GM19395 (cell line): ENCODE measurements around the gene OR9Q1.

Experiments used
- ATAC-seq: cut with Tn5 transposase; IDR thresholded peaks from one replicate; pipeline ENCODE4 v1.9.1; 2021; ENCODE audit warnings: mild to moderate bottlenecking, moderate library complexity; ENCODE audit not compliant: unreplicated experiment

OR9Q1 gene

DNA sequence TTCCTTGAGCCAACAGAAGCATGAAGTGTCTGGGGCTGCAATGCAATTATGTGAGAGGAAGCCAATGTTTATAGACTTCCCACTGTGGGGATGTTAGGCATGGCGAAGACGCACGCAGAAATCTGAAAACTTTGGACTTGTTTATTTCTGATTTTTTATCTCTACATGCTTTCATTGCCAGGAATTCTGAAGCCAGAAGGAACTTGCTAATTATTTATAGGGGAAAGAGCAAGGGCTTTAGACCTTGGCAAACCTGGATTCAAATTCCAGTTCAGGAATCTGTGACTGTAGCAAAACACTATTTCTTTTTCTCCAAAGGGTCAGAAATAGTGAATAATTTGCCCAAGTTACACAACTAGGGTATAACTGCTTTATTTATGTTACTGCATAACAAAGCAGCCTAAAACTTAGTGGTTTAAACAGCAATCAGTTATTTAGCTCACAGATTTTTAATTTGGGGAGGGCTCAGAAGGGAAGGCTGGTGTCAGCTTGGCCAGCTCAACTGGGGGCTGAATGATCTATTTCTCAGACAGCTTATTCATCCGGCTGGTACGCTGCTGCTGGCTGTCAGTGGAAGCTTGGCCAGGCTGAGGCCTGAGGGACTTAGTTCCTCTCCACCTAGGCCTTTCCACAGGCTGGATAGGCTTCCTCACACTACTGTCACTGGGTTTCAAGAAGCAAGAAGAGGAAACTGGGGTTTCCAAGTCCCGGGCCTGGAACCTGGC lies 5.2 kb downstream of the OR9Q1 start:
- no peak for ATAC-seq

DNA sequence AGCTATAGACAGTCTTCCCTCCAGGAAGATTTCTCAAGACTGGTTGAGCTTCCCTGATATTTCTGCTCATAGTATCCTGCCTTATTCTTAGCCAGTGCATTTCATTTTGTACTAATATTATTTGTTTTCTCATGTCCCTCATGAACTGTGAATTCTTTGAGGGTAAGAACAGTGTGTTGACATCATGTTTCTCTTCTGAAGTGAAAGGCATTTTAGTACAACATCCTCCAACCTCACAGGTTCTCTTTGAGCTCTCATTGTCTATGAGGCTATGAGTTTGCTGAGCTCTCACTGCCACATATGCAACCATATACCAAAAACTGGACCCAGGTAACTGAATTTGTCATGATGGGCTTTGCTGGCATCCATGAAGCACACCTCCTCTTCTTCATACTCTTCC lies 7.0 kb downstream of the OR9Q1 start, which contains the start of gene OR6Q1:
Gene OR6Q1 (plus strand): TSS at position 301 of the 400 bp plus-strand sequence. CDS start 0 bp downstream, at position 301.
- ATAC-seq: no peak

DNA sequence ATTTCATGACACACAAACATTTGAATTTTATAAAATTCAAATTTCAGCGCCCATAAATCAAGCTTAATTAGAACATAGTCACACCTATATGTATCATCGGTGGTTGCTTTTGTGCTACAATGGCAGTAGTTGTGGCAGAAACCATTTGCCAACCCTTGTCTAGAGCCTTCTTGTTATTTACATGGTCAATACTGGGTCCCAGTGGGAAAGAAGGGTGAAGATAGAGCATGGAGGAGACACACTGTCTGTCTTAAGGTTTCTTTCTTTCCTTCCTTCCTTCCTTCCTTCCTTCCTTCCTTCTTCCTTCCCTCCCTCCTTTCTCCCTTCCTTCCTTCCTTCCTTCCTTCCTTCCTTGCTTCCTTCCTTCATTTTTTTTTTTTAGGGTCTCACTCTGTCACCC lies 10.8 kb downstream of the OR9Q1 start:
- ATAC-seq: no peak

DNA sequence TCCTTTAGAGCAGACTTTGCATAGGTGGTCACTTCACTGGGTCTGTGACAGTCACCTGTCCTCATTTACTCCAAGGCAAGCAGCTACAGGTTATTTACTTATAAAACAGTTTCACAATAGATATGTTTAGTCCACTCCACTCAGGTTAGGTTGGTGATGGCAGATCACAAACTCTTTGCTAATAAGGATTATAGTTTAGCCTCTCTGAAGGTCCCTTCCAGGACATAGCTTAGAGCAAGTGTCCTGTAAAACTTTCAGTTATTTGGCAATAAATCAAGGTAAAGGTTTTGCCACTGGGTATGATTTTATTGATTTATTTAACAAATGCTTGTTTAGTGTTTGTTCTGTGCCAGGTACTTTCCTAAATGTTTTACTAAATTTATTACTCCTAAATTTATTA lies 15.9 kb downstream of the OR9Q1 start:
- ATAC-seq: no peak

DNA sequence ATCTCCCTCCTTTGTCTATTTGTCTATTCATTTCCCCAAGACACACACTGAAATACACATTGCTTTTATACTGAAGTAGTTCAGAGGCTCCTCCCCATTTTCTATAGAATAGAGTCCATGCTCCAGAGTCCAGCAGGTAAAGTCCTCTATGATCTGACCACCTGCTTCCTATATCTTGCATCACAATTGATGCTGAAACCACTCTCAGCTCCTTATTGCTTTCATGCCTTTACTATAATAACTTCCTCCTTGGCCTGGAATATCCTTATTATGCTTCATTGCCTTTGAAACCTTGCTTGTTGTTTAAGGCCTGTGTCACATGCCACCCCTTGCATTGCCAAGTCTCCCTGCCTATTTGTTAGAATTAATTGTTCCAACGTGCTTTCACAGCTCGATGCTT lies 19.7 kb downstream of the OR9Q1 start:
- ATAC-seq: no peak

DNA sequence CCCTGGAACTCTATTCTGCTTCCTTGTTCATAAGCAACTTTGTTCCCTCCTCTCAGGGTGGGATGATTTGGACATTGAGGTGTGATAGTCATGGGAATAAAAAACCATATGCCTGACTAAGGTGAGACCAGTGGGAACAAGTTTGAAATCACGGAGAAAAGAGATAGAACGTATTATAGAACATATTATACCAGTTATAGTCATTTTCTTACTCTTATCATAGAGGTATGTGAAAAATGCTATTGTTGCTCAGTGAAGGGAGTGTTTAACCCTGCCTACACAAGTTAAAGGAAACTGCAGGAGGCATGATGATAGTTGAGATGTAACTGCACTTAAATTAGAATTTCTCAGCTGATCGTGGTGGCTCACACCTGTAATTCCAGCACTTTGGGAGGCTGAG lies 22.6 kb downstream of the OR9Q1 start:
- no peak for ATAC-seq

DNA sequence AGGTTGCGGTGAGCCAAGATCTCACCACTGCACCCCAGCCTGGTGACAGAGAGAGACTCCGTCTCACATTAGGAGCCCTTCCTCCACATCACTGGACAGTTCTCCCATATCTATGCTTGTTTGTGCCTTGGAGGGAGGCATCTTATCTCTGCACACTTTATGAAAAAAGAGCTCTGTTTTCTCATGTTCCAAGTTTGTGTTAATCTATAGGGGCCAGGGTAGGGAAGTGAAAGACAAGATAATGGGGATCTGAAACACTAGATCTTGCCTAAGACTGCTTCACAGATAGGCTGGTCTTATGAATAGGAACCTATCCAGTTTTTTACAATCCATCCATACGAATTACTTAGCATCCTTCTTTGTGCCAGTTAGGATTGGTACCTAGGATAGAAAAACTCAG lies 24.1 kb downstream of the OR9Q1 start:
- ATAC-seq: no peak

DNA sequence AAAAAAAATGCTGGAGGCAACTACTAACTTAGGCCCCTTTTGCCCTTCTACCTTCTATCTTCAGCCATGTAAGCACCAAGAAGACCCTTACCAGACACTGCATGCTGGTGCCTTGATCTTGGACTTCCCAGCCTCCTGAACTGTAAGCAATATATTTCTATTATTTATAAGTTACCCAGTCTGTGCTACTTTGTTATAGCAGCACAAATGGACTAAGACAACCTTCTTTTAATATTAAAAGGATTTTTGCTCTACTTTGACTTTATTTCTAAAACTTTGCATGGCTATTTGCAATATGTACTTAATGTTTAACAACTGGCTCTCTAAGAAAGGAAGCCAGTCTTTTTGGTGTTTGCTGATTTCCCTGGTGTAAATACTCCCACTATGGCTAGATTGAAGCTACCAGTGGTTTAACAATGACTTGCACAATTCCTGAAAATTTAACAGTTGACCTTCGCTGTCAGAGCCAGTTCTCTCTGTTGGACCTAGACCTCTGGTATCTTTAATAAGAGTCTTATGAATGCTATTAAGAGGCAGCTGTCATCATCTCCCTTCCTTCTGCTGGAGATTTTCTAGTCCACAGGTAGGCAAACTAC lies 32.2 kb downstream of the OR9Q1 start:
- ATAC-seq: no peak

DNA sequence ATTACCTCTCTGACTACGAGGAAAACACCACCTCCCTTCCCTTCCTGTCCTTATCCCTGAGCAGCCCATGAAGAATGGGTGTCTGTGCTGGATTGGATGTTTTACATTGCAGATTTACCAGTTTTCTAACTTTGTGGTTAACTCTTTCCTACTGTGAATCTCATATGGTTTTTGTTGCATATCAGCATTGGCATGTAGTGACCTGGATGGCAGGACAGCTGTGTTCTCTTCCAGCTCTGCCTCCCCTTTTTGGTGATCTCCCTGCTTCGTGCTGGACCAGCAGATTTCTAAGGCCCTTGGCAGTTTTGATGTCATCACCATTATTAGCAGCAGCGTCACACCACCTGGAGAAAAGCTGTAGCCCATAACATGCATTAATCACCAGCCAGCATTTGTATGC lies 33.8 kb downstream of the OR9Q1 start:
- ATAC-seq: no peak

DNA sequence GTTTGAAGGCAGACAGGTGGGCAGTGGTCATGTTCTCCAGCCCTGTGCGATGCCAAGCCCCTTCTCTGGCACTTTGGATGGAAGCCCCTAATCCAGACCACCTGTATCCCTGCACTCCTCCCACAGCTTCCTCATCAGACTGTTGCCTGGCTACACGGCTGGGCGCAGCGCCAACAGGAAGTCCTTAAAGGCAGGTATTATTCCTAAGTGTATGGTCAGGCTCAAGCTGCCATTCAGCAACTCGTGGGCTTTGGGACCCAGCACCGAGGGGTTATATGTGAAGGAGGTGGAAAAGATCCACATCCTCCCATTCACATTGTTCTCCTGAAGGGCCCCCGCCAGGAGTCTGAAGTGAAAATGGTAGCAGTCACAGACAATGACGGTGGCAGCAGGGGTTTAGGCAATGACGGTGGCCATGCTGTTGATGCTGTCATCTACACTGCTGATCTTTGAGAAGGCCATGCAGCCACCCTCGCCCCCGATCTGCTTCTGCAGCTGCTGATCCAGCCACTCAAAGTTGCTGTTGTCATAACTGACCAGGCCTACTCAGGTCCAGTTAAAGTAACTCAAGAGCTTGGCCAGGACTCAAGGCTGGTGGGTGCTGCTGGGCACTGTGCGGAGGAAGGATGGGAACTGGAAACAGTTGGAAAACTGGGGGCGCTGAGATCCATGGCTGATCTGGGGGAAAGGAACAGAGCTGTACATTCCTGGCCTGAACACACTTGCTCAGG lies 34.8 kb downstream of the OR9Q1 start:
- no peak for ATAC-seq

DNA sequence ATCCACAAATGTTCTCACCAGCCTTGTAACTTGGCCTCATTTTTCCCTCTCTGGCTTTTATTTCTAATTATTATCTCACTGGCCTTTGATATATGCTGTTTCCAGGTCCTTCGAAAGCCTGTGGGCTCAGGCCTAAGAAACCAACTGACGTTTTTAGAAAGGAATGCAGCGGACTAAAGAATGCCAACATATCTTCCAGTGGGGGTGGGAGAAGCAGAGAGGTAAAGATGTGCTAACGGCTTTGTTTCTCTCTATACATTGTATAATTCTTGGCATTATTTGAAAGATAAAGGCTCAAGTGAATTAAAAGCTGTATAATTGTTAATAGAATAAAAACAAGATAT lies 35.3 kb downstream of the OR9Q1 start:
- ATAC-seq: no peak

DNA sequence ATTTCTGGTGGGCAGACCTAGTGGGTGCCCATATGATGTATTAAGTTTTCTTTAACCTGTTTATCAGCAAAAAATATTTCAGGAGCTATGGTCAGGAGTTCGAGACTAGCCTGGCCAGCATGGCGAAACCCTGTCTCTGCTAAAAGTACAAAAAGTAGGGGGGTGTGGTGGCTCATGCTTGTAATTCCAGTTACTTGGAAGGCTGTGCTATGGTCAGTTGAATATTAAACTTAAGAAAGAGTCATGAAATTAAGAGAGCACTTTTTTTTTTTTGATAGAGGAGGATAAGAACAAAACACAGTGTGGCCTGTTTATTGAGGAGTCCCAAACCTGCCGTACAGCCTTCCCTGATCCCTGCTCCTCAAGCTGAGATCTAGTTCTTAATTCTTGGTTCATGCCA lies 36.9 kb downstream of the OR9Q1 start:
- ATAC-seq: no peak

DNA sequence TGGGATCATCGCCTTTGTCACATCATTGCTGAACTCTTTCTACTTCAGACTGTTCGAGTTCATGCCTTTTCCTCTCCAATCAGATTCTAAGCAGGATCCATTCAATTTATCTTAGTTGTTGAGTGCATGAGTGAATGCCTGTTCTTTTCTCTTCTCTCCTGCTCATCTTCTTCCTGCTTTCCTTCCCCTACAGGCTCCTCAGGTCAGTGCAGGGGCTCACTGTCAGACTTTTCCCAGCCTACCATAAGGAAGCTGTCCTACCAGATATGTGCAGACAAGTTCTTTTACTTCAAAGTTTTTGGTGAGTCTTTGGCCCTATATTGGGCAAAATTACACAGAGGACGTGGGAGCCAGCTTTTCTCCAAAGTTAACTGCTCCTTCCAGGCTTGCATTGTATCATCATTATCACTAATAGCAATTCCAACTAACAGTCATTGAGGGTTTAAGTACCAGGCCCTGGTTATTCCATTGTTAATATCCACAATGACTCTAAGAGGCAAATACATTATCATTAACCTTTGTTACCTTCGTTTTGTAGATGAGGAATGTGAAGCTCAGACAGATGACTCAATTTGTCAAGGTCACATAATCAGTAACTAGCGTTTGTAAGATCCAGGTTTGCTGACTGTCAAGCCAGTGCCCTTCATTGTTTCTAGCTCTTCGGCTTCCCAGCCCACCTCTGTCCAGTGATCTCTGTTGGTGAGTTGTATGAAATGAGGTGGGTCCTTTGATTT lies 37.4 kb downstream of the OR9Q1 start:
- no peak for ATAC-seq

DNA sequence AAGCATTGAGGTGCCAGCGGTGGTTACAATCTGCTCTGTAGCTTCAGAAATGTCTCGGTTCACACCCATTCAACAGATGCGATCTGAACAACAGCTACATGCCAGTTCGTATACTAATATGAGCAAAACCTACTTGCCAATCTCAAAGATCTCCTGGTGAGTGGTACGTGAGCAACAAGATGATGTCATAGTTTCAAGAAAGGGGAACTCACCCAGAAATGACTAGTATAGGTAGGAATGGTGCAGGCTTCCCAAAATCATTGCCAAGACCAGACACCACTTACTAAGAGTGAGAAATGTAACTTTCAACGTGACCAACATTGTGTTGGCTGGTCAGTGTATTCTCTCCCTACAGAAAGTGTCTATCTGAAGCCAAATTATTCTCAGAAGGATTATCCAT lies 38.1 kb downstream of the OR9Q1 start:
- no peak for ATAC-seq

DNA sequence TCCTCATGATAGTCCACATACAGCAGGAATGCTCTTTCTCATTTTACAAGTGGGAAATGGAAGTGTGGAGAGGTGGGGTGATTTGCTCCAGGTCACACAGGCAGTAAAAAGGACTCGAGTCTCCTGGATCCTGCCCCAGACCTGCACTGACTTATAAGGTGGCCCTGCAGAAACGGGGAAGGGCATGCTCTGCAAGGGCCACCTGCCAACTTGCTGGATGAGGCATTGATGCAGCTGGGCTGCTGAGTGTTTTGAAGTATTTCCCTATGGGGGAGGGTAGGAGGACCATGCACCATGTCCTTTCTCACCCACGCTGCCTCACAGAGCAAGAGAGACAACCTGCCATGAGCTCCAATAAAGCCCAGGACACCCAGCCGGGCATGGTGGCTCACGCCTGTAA lies 44.0 kb downstream of the OR9Q1 start:
- no peak for ATAC-seq

DNA sequence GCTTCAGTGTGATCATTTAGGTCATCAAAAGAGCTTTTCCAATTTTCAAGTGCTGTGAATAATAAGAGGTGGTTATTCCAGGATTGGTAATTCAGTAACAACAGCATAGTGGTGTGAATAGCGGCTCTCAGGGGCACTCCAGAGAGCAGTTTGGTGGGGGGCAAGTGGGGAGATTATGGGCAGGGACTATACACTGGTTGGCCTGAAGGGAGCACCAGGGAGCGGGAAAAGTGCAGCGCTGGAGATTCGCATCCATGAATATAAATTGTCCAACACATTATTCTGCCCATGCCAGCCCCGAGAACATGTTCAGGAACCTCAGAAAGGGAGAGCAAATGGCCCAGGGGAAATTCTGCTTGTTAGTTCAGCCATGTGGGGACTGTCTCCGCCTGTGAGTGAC lies 45.0 kb downstream of the OR9Q1 start:
- ATAC-seq: no peak

DNA sequence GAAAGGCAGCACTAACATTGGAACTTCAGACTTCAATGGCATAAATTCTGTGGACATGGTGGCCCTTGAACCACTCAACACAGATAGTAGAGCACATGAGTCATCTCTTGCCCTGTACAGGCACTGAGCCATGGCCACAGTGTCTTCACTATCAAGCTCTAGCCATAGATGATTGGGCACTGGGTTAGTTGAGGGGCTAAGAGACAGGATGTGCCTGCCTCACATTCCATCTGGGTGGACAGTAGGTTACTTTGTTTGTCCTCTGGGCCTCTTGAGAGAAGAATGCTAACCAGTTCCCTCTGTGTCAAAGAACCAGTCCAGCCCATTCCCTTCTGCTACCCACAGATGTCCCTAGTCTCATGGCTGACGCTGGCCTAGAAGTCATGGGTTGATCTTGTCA lies 46.9 kb downstream of the OR9Q1 start:
- no peak for ATAC-seq

DNA sequence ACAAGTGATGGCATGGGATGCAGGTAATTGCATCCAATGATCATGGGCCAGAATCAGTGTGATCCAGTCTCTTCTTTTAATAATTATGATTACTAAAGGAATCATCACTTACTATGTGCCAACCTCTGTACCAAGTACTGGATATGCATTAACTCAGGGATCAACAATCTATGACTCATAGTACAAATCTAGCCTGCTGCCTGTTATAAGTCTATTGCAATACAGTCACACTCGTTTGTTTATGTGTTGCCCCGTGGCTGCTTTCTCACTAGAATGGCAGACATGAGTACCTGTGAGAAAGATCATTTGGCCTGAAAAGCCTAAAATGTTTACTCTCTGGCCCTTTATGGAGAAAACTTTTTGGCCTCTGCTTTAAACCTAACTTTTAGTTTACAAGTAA lies 52.1 kb downstream of the OR9Q1 start:
- no peak for ATAC-seq

DNA sequence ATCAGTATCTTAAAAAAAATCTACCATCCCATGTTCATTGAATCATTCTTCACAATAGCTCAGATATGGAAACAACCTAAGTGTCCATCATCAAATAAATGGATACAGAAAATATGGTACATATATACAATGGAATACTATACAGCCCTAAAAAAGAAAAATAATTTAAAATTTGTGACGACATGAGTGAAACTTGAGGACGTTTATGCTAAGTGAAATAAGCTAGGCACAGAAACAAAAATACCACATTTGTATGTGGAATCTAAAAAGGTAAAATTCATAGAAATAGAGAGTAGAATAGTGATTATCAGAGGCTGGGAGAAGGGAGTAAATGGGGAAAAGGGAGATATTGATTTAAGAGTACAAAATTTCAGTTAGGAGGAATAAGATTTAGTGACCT lies 62.8 kb downstream of the OR9Q1 start:
- no peak for ATAC-seq

DNA sequence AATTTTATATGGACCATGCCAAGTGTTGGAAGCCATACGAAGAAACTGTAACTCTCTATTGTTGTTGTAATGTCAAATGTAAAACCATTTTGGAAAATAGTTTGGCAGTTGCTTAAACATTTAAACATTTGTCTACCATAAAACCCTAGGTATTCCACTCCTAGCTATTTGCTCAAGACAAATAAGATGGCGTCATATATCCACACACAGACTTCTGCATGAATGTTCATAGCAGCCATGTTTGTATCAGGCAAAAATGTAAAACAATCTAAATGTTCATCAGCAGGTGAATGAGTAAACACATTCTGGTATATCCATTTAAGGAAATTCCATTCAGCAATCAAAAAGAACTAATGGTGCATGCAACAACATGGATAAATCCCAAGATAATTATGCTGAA lies 73.8 kb downstream of the OR9Q1 start:
- no peak for ATAC-seq

DNA sequence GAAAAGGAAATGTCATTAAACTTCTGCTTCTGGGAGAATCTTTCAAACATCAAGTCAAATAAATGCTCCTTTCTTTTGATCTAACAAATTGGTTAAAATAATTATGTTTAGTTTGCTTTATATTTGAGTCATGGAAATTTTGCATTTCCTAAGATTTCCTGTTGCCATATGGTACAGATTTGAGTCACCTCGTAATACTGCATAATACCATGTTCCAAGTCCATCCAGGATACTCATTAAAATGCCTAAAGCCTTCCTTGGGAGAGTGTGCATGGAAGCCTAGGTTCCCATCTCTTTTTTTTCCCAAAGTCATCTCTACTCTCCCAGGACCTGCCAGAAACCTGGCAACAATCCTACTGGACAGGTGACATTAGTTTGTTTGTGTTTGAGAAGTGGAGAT lies 97.4 kb downstream of the OR9Q1 start:
- ATAC-seq: no peak

DNA sequence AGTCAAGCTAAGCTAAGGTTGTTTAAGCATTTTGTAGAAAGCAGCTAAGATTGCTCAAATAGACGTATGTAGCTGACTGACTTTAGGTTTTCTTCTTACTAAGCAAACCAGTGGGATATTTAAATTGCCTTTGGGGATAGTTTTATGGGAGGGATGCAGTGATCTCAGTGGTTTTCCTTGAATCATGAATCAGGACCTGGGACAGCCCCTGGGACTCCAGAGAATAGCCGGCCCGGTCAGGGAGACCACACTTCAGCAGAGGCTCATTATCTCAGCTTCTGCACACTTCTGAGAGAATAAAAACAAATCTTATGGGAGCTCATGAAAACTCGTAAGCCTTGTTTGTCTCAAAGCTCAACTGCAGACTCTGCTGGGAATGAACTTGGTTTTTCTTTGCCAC lies 101.8 kb downstream of the OR9Q1 start, which contains the start of gene OR9I1:
Gene OR9I1 (minus strand): TSS at position 62 of the 400 bp plus-strand sequence. CDS start 6,086 bp downstream, outside the sequence.
- ATAC-seq: no peak
